D341Med (cell line): ENCODE results near the gene FBLN1.

Experiments
- DNase-seq: peaks from one replicate; pipeline ENCODE4 v3.0.0; 2012; ENCODE audit warnings: low spot score

Gene FBLN1

GRCh38 chr22:45640941-45641621 is 138.4 kb downstream of the FBLN1 start:
- no peak for DNase-seq

- no peak for DNase-seq
Observed at GRCh38 chr22:45642986-45643385, 140.3 kb downstream of the FBLN1 start.

- no peak for DNase-seq
Observed at GRCh38 chr22:45644714-45645113, 142.0 kb downstream of the FBLN1 start.

- DNase-seq, result no peak
Observed at GRCh38 chr22:45645150-45645525, 142.5 kb downstream of the FBLN1 start.

- DNase-seq, result peak; percentile 97
Observed at GRCh38 chr22:45645526-45646414, 143.1 kb downstream of the FBLN1 start.

- no peak for DNase-seq
Observed at GRCh38 chr22:45647532-45648225, 145.0 kb downstream of the FBLN1 start.

- no peak for DNase-seq
Observed at GRCh38 chr22:45648301-45649117, 145.8 kb downstream of the FBLN1 start.

GRCh38 chr22:45649809-45650208 is 147.1 kb downstream of the FBLN1 start:
- no peak for DNase-seq

GRCh38 chr22:45650721-45651120 is 148.0 kb downstream of the FBLN1 start:
- DNase-seq, result no peak
